ENCODE measurements around the gene ADGRA3.

- TF ChIP-seq CTCF (IDR thresholded peaks at IDR 0.05 in 4 of 5, conservative IDR thresholded peaks at IDR 0.05 in 1 of 5) (no peak), POLR2A (IDR thresholded peaks at IDR 0.05) (no peak)
Observed at GRCh38 chr4:22465996-22466395, 49.9 kb downstream of the ADGRA3 start.
